ENCODE measurements around the gene BTRC. TPM values are rescaled to one million over a fixed set of nuclear protein-coding genes. Genes with fewer than 3 reads are reported as not detected.
A peak's percentile ranks its signal among the peaks of the same experiment; 100 is the strongest.

BTRC gene
- total RNA-seq, 3 donors from 2014 or later (not counting 1 experiment from before 2014, with no cell fraction given) = 13.5 to 22.8 (median 15.2) TPM

DNA sequence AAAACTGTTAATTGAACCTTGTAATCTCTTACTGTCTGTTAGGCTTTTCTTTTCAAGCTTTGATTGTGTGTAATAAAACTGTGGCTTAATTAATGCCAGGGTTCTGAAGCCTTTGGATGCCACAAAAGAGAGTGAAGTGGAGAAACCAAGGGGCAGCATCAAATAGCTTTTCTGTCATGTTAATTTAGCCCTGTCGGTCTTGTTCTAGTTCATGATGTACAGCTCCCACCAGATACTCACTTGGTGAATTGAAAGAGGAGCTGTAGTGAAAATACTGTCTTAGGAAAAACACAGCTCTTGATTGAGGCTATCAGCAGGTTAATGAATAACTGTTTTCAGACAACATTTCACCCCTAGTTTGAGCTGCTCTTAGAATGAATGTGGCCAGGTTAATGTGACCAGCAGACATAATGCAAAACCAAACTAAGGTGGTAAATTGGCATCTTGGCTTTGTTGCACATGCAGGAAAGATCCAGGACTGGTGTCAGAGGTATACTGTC lies 139.9 kb downstream of the BTRC start:
- no peak for ATAC-seq
- TF ChIP-seq, protein P1, sequence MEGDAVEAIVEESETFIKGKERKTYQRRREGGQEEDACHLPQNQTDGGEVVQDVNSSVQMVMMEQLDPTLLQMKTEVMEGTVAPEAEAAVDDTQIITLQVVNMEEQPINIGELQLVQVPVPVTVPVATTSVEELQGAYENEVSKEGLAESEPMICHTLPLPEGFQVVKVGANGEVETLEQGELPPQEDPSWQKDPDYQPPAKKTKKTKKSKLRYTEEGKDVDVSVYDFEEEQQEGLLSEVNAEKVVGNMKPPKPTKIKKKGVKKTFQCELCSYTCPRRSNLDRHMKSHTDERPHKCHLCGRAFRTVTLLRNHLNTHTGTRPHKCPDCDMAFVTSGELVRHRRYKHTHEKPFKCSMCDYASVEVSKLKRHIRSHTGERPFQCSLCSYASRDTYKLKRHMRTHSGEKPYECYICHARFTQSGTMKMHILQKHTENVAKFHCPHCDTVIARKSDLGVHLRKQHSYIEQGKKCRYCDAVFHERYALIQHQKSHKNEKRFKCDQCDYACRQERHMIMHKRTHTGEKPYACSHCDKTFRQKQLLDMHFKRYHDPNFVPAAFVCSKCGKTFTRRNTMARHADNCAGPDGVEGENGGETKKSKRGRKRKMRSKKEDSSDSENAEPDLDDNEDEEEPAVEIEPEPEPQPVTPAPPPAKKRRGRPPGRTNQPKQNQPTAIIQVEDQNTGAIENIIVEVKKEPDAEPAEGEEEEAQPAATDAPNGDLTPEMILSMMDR (IDR thresholded peaks at IDR 0.05) = no peak
- no CpG with 5 or more reads among the region's 1 CpG for WGBS (ENCODE audit: insufficient coverage)

DNA sequence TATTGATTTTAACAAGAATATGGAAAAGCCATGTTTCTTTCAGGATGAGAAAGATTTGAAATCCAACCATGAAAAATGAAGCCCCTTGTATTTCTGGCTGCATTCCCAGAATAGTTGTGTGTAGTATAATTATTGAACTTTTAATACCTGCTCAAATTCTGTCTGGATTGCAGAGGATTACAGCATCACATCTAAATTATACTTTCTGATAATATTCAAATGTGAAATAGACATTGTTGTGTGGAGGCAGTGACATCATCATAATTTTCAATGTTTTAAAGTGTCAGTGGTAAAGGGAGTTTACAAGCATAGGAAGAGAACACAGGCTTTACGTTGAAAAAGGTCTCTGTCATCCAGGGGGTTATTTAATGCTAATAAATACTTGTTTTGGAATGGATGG lies 140.7 kb downstream of the BTRC start:
- no peaks in the 10 kb centered on the region for H3K27me3 ChIP-seq (ENCODE audit: control insufficient read depth, insufficient read depth, low read length)
- ATAC-seq (no peak), DNase-seq (no peak)
- TF ChIP-seq, protein P1 (IDR thresholded peaks at IDR 0.05) = no peak
- no peak overlapping the region for H3K4me3 ChIP-seq (ENCODE audit: low read length)
- no peaks in the 10 kb centered on the region for H3K4me1 ChIP-seq (ENCODE audit: control insufficient read depth, insufficient read depth, low read length)
- no peaks in the 10 kb centered on the region for H3K36me3 ChIP-seq (ENCODE audit: control insufficient read depth, insufficient read depth, low read length)
- H3K27ac ChIP-seq (ENCODE audit: low read length) = no peak overlapping the region
- intact Hi-C loops (cut with micrococcal nuclease) = no loop called here
- peaks cover 4 to 11% of the 10 kb centered on the region in 2 donors for H3K4me1 Mint-ChIP-seq
- no peaks in the 10 kb centered on the region for H3K9me3 Mint-ChIP-seq
- H3K4me3 Mint-ChIP-seq = no peak overlapping the region
- H3K27ac Mint-ChIP-seq = peak overlapping the region in 1 of 2 donors; percentile 31
- no peaks in the 10 kb centered on the region for H3K27me3 Mint-ChIP-seq (ENCODE audit: low read depth in 2 of 2)
- 100% methylated on average over 1 of the region's 1 CpG for WGBS (ENCODE audit: insufficient coverage)
- no peaks in the 10 kb centered on the region for H3K9me3 ChIP-seq (ENCODE audit: control insufficient read depth, insufficient read depth, low read length)
- no peaks in the 10 kb centered on the region for H3K36me3 Mint-ChIP-seq

More for the DNA sequence above, 139.9 kb downstream of the BTRC start:
- no peak for DNase-seq
- intact Hi-C loops (cut with micrococcal nuclease) = no loop called here
- no peak overlapping the region for H3K4me3 ChIP-seq (ENCODE audit: low read length)
- no peaks in the 10 kb centered on the region for H3K27me3 Mint-ChIP-seq (ENCODE audit: low read depth in 2 of 2)
- H3K9me3 Mint-ChIP-seq = no peaks in the 10 kb centered on the region
- H3K27me3 ChIP-seq (ENCODE audit: control insufficient read depth, insufficient read depth, low read length) = no peaks in the 10 kb centered on the region
- H3K27ac Mint-ChIP-seq = no peak overlapping the region
- H3K36me3 ChIP-seq (ENCODE audit: control insufficient read depth, insufficient read depth, low read length) = no peaks in the 10 kb centered on the region
- no peaks in the 10 kb centered on the region for H3K36me3 Mint-ChIP-seq
- H3K27ac ChIP-seq (ENCODE audit: low read length) = no peak overlapping the region
- no peak overlapping the region for H3K4me3 Mint-ChIP-seq
- no peaks in the 10 kb centered on the region for H3K9me3 ChIP-seq (ENCODE audit: control insufficient read depth, insufficient read depth, low read length)
- H3K4me1 Mint-ChIP-seq = peaks cover 4 to 11% of the 10 kb centered on the region in 2 donors
- no peaks in the 10 kb centered on the region for H3K4me1 ChIP-seq (ENCODE audit: control insufficient read depth, insufficient read depth, low read length)

DNA sequence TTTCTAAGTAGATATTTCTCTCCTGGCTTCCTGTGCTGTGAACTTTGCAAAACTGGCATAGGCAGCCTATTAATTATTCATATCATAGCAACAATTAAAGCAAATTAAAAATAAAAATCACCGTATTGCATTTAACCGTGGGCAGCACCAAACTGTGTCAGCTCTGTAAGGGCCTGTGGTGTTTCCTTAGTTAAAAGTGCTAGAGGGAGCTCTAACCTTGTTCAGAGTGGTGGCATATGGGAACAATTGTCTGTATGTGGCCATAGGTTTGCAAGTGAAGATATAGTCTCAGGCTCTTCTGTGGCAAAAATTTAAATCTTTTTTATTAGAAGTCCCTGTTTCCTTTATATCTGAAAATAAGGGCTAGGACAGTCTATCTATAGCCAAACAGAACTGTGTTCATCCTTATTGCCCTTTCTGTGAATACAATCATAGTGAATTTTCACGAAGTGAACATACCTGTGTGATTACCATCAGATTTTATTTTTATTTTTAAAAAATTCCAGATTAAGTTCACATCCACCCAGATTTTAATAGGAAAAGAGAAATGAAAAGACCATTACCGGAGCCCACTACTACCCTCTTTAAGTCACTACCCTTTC lies 141.5 kb downstream of the BTRC start:
- H3K27ac ChIP-seq (ENCODE audit: low read length) = no peak overlapping the region
- no peak overlapping the region for H3K4me3 ChIP-seq (ENCODE audit: low read length)
- H3K36me3 ChIP-seq (ENCODE audit: control insufficient read depth, insufficient read depth, low read length) = no peaks in the 10 kb centered on the region
- ATAC-seq = no peak
- intact Hi-C loops (cut with micrococcal nuclease) = no loop called here
- no peak for DNase-seq
- Mint-ChIP-seq H3K27ac (no peak overlapping the region), H3K36me3 (no peaks in the 10 kb centered on the region), H3K27me3 (ENCODE audit: low read depth in 2 of 2) (no peaks in the 10 kb centered on the region), H3K4me1 (peaks cover 4 to 8% of the 10 kb centered on the region in 2 donors), H3K4me3 (no peak overlapping the region), H3K9me3 (no peaks in the 10 kb centered on the region)
- TF ChIP-seq, protein P1 (IDR thresholded peaks at IDR 0.05) = no peak
- H3K4me1 ChIP-seq (ENCODE audit: control insufficient read depth, insufficient read depth, low read length) = no peaks in the 10 kb centered on the region
- no peaks in the 10 kb centered on the region for H3K27me3 ChIP-seq (ENCODE audit: control insufficient read depth, insufficient read depth, low read length)
- no peaks in the 10 kb centered on the region for H3K9me3 ChIP-seq (ENCODE audit: control insufficient read depth, insufficient read depth, low read length)
- WGBS (ENCODE audit: insufficient coverage) = 52% methylated on average over 2 of the region's 4 CpGs

DNA sequence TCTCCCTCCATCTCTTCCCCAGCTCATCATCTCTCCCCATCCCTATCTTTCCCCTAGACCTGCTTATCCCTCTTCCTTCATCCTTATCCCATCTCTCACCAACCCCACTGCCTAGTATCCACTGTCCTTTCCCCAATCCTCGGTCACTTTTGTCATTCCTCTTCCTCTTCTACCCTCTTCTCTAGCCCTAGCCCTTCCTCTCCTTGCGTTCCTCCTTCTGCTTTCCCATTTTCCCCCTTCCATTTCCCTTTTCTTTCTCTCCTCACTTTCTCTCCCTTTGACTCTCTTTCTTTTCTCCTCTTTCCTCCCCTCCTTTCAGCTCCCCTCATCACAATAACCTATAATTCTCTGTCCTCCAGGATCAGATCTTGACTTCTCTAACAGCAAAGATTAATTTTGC lies 150.5 kb downstream of the BTRC start:
- Mint-ChIP-seq H3K27ac (no peak overlapping the region), H3K36me3 (no peaks in the 10 kb centered on the region), H3K9me3 (no peaks in the 10 kb centered on the region), H3K4me1 (peaks cover 0 to 8% of the 10 kb centered on the region in 2 donors), H3K4me3 (no peak overlapping the region), H3K27me3 (ENCODE audit: low read depth in 2 of 2) (no peaks in the 10 kb centered on the region)
- no peak overlapping the region for H3K4me3 ChIP-seq (ENCODE audit: low read length)
- H3K9me3 ChIP-seq (ENCODE audit: control insufficient read depth, insufficient read depth, low read length) = no peaks in the 10 kb centered on the region
- H3K27me3 ChIP-seq (ENCODE audit: control insufficient read depth, insufficient read depth, low read length) = no peaks in the 10 kb centered on the region
- H3K4me1 ChIP-seq (ENCODE audit: control insufficient read depth, insufficient read depth, low read length) = no peaks in the 10 kb centered on the region
- TF ChIP-seq, protein P1 (IDR thresholded peaks at IDR 0.05) = no peak
- 93% methylated on average over 1 of the region's 2 CpGs for WGBS (ENCODE audit: insufficient coverage)
- ATAC-seq (no peak), DNase-seq (no peak)
- intact Hi-C loops (cut with micrococcal nuclease) = no loop called here
- H3K27ac ChIP-seq (ENCODE audit: low read length) = no peak overlapping the region
- no peaks in the 10 kb centered on the region for H3K36me3 ChIP-seq (ENCODE audit: control insufficient read depth, insufficient read depth, low read length)

Measured in natural killer cell (primary cell).